Heart right ventricle (tissue), 16 donors: ENCODE results near the gene NACC1. TPM values are rescaled to one million over a fixed set of nuclear protein-coding genes. Genes with fewer than 3 reads are reported as not detected.

Source experiments
- ATAC-seq, 8 donors: fragments of 200-7000 bp; cut with Tn5 transposase; one replicate each; pipeline ENCODE4 v1.9.1; 2020; ENCODE audit warnings: mild to moderate bottlenecking in 8 of 8, moderate library complexity in 8 of 8, moderate number of reproducible peaks in 1 of 8
- DNase-seq, 2 donors: peaks; one replicate each; pipeline ENCODE4 v3.0.0-alpha.2; 2020
- H3K27ac ChIP-seq, 10 donors: fragments of 200-600 bp; sonication (generic) in 2 of 10; one replicate each; pipeline versions ENCODE4 v1.5.0 to v1.8.0; 2020 to 2022; ENCODE audit warnings: mild to moderate bottlenecking in 3 of 10
- H3K27me3 ChIP-seq, 7 donors: fragments of 200-600 bp; one replicate each; pipeline ENCODE4 v1.8.0; 2021 to 2022; ENCODE audit warnings: mild to moderate bottlenecking in 2 of 7
- H3K36me3 ChIP-seq, 9 donors: fragments of 200-600 bp; sonication (generic) in 1 of 9; one replicate each; pipeline versions ENCODE4 v1.5.0 to v1.8.0; 2020 to 2022; ENCODE audit warnings: mild to moderate bottlenecking in 2 of 9
- H3K4me1 ChIP-seq, 9 donors: fragments of 200-600 bp; sonication (generic) in 1 of 9; one replicate each; pipeline versions ENCODE4 v1.5.0 to v1.8.0; 2020 to 2022; ENCODE audit warnings: mild to moderate bottlenecking in 4 of 9
- H3K4me3 ChIP-seq, 10 donors: fragments of 200-600 bp; sonication (generic) in 2 of 10; one replicate each; pipeline versions ENCODE4 v1.5.0 to v1.8.0; 2020 to 2022; ENCODE audit warnings: mild to moderate bottlenecking in 7 of 10, moderate library complexity in 2 of 10
- H3K9me3 ChIP-seq, 11 donors: fragments of 200-600 bp in 10 of 11; sonication (generic) in 2 of 11; one replicate each; pipeline versions ENCODE4 v1.5.0 to v1.8.0; 2013 to 2022; ENCODE audit warnings: mild to moderate bottlenecking in 2 of 11, control low read depth in 1 of 11, moderate library complexity in 1 of 11
- CTCF ChIP-seq, 9 donors: fragments of 200-600 bp; sonication (generic) in 2 of 9; IDR thresholded peaks; one replicate each; pipeline versions ENCODE4 v1.5.0 to v1.8.0; 2021 to 2022; ENCODE audit warnings: antibody characterized with exemption in 9 of 9, mild to moderate bottlenecking in 5 of 9, moderate library complexity in 1 of 9
- WGBS, 2 donors: extraction: QIAGEN DNeasy Blood & Tissue Kit; methylation state at CpG; one replicate each; pipeline ENCODE4 v1.1.7; 2013; ENCODE audit warnings: inconsistent platforms in 1 of 2; 5-methylcytosine and 5-hydroxymethylcytosine counted together
- intact Hi-C, 10 donors: fragments of 100-400 bp; cut with DNase I; formaldehyde crosslinking; loops; one replicate each; pipeline versions ENCODE4 v1.11.1 to v1.14.2; 2022
- polyA plus RNA-seq, 2 donors: library from polyadenylated mRNA; stranded (reverse); fragments of 200-250 nt; gene quantifications; one replicate each; pipeline ENCODE4 v1.2.3, GENCODE V29; 2013
- total RNA-seq, 10 donors: library from RNA; stranded (reverse); fragmentation: NEBNext Ultra II Directional in 3 of 10; extraction: Animal tissue kit (Norgen Biotek cat#: 25700) in 3 of 10; gene quantifications; one replicate each; pipeline versions ENCODE4 v1.2.1 to v1.2.4, GENCODE V29; 2021 to 2023
- donor health status: Arrhythmogenic right ventricular cardiomyopathy.
- donor health status: ischemic (EF 13 %, LVEDD 7.1; RV severe dilation, severe dysfunction).
- donor health status: healthy with polysubstance abuse.
- donor health status: DM: no; HTN: yes; CAD: no.
- donor health status: DM: no; HTN: no; CAD: no.
- donor health status: ischemic (EF 25% LVEDD 6.9; RV normal size, moderate dysfunction).
- donor health status: ischemic (EF 25% LVEDD 5.7; RV mildly dilated, moderate dysfunction).
- donor health status: healthy.
- donor health status: DM: yes; HTN: yes; CAD: no.
- donor health status: Ischemic cardiomyopathy.
- donor health status: ischemic (EF 35%, LVEDD 5.7; RV mildly dilated, moderate dysfunction).
- donor health status: nonischemic (EF 11% LVEDD 7.7; RV severe dilation, severe dysfunction).
- donor health status: DM: yes; HTN: yes; CAD: no.
- donor health status: PGD.
- donor health status: ischemic (EF 29% LVEDD 5.4; RV normal size, mild dysfunction).
- donor health status: nonischemic (EF 23%, LVEDD 6.1; RV moderate dilation, normal function).

Gene NACC1
- total and polyA plus RNA-seq, 12 donors, result 23.9 to 58.0 (median 33.0) TPM

GRCh38 chr19:13078897-13079541, 39.0 kb upstream of the NACC1 start:
- Histone ChIP-seq H3K36me3 (peaks cover 0 to 81% (median 13%) of the 10 kb centered on the region in 9 donors), H3K27ac (peak overlapping the region; percentile 53 to 87 (median 76)), H3K9me3 (no peaks in the 10 kb centered on the region), H3K4me3 (peak overlapping the region in 1 of 10 donors; percentile 7), H3K4me1 (peaks cover 36 to 78% (median 48%) of the 10 kb centered on the region in 9 donors), H3K27me3 (no peaks in the 10 kb centered on the region)
- DNase-seq, result peak in 1 of 2 donors; percentile 52
- peak in 6 of 8 donors; percentile 28 to 78 (median 51) for ATAC-seq
- TF ChIP-seq CTCF (IDR thresholded peaks at IDR 0.05), result no peak
- WGBS, 2 donors, result 49 to 53% methylated on average over 12 of the region's 12 CpGs
- intact Hi-C loops, result loop anchor here in 4 of 10 donors (5.0 kb wide), 4 partner anchors 82 to 97 kb away; partner anchors contain the start of gene NFIX (in 1 of the 4)

GRCh38 chr19:13079542-13079986, 38.5 kb upstream of the NACC1 start:
- intact Hi-C loops, result loop anchor here in 4 of 10 donors (5.0 kb wide), 4 partner anchors 82 to 97 kb away; partner anchors contain the start of gene NFIX (in 1 of the 4)

GRCh38 chr19:13082192-13083007, 35.7 kb upstream of the NACC1 start:
- H3K4me3 ChIP-seq, result no peak overlapping the region
- H3K27me3 ChIP-seq, result no peaks in the 10 kb centered on the region
- H3K27ac ChIP-seq, result peak overlapping the region in 9 of 10 donors; percentile 3 to 66 (median 44)
- ATAC-seq (peak; percentile 13 to 62 (median 32)), DNase-seq (no peak)
- TF ChIP-seq CTCF (IDR thresholded peaks at IDR 0.05), result peak in 7 of 9 donors; percentile 27 to 56 (median 45)
- no peaks in the 10 kb centered on the region for H3K9me3 ChIP-seq
- H3K4me1 ChIP-seq, result peaks cover 34 to 72% (median 50%) of the 10 kb centered on the region in 9 donors
- intact Hi-C loops, result no loop called here
- peaks cover 0 to 75% (median 11%) of the 10 kb centered on the region in 9 donors for H3K36me3 ChIP-seq
- WGBS, 2 donors, result 58 to 68% methylated on average over 14 of the region's 14 CpGs

More at GRCh38 chr19:13079542-13079986, 38.5 kb upstream of the NACC1 start:
- Histone ChIP-seq H3K27me3 (no peaks in the 10 kb centered on the region), H3K4me1 (peaks cover 36 to 74% (median 48%) of the 10 kb centered on the region in 9 donors), H3K36me3 (peaks cover 0 to 80% (median 15%) of the 10 kb centered on the region in 9 donors), H3K4me3 (peak overlapping the region in 1 of 10 donors; percentile 7), H3K9me3 (no peaks in the 10 kb centered on the region), H3K27ac (peak overlapping the region; percentile 53 to 87 (median 76))
- 33 to 45% methylated on average over 16 of the region's 16 CpGs for WGBS, 2 donors
- ATAC-seq (peak; percentile 27 to 75 (median 57)), DNase-seq (peak in 1 of 2 donors; percentile 71)
- TF ChIP-seq CTCF (IDR thresholded peaks at IDR 0.05), result peak in 1 of 9 donors; percentile 22

- Histone ChIP-seq H3K27me3 (no peaks in the 10 kb centered on the region), H3K27ac (peak overlapping the region in 8 of 10 donors; percentile 3 to 66 (median 42)), H3K36me3 (peaks cover 0 to 76% (median 11%) of the 10 kb centered on the region in 9 donors), H3K4me1 (peaks cover 29 to 66% (median 47%) of the 10 kb centered on the region in 9 donors), H3K4me3 (no peak overlapping the region), H3K9me3 (no peaks in the 10 kb centered on the region)
- ATAC-seq (no peak), DNase-seq (no peak)
- intact Hi-C loops, result no loop called here
- no peak for TF ChIP-seq CTCF (IDR thresholded peaks at IDR 0.05)
- 73 to 78% methylated on average over 7 of the region's 7 CpGs for WGBS, 2 donors
Measured at GRCh38 chr19:13083008-13083404, 35.1 kb upstream of the NACC1 start.
